C4-2B (cell line): ENCODE measurements around the gene FUT7.

Experiments
- H3K27ac ChIP-seq: fragments of 450-650 bp; 2 replicates; pipeline ENCODE4 v1.5.1; 2017
- CTCF ChIP-seq: fragments of 450-650 bp; conservative IDR thresholded peaks from 2 replicates; pipeline ENCODE4 v1.5.1; 2017; ENCODE audit warnings: mild to moderate bottlenecking
- ZFX ChIP-seq: fragments of 450-650 bp; IDR thresholded peaks from 2 replicates; pipeline ENCODE4 v1.6.1; 2017

FUT7 gene

GRCh38 chr9:137020771-137021567 is 10.9 kb downstream of the FUT7 start:
- no peak overlapping the region for H3K27ac ChIP-seq
- TF ChIP-seq ZFX (no peak), CTCF (no peak)

- no peak for TF ChIP-seq ZFX
- TF ChIP-seq CTCF = no peak
These were observed 11.8 kb downstream of the FUT7 start for GRCh38 chr9:137019891-137020683.

GRCh38 chr9:137018761-137019559 is 12.9 kb downstream of the FUT7 start:
- no peak overlapping the region for H3K27ac ChIP-seq
- no peak for TF ChIP-seq ZFX

More at GRCh38 chr9:137019891-137020683, 11.8 kb downstream of the FUT7 start:
- H3K27ac ChIP-seq = no peak overlapping the region

DNA sequence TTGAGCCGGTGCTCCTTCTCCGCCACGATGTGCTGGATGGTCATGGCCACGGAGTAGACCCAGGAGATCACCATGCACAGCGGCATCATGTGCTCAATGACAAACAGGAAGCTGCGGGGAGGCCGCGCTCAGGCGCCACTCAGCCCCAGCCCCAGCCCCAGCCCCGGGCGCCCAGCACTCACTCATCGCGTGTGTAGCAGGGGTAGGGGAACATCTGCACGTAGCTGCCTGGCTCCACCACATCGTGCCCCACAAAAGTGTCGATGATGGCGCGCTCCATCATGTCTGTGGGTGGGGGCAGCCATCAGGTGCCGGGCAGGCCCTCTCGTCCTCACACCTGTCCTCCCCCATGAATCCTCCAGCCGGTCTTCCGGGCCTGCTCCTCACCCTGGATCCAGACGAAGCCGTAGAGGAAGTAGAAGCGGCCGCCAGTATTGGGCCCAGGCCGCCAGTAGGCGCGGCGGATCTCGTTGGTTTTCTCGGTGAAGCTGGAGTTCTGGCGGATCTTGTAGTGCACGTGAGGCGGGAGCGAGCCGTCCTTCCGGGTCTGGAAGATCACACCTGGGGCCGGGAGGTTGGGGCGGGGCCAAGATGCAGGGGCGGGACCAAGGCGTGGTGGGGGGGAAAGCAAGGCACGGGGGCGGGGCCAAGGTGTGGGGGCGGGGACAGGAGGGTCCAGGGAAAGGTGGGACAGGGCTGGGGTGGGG is 13.9 kb downstream of the FUT7 start:
- TF ChIP-seq ZFX (no peak), CTCF (no peak)
- H3K27ac ChIP-seq = no peak overlapping the region

GRCh38 chr9:137017071-137017470 is 14.8 kb downstream of the FUT7 start:
- no peak for TF ChIP-seq CTCF
- TF ChIP-seq ZFX = no peak

GRCh38 chr9:137016436-137016835 is 15.5 kb downstream of the FUT7 start:
- no peak overlapping the region for H3K27ac ChIP-seq
- TF ChIP-seq CTCF (no peak), ZFX (no peak)

More at GRCh38 chr9:137017071-137017470, 14.8 kb downstream of the FUT7 start:
- H3K27ac ChIP-seq = no peak overlapping the region

- no peak overlapping the region for H3K27ac ChIP-seq
- TF ChIP-seq ZFX (no peak), CTCF (no peak)
These were observed 15.9 kb downstream of the FUT7 start for GRCh38 chr9:137015976-137016375.
